ENCODE measurements around the gene GRIK4.

GRIK4 gene

DNA sequence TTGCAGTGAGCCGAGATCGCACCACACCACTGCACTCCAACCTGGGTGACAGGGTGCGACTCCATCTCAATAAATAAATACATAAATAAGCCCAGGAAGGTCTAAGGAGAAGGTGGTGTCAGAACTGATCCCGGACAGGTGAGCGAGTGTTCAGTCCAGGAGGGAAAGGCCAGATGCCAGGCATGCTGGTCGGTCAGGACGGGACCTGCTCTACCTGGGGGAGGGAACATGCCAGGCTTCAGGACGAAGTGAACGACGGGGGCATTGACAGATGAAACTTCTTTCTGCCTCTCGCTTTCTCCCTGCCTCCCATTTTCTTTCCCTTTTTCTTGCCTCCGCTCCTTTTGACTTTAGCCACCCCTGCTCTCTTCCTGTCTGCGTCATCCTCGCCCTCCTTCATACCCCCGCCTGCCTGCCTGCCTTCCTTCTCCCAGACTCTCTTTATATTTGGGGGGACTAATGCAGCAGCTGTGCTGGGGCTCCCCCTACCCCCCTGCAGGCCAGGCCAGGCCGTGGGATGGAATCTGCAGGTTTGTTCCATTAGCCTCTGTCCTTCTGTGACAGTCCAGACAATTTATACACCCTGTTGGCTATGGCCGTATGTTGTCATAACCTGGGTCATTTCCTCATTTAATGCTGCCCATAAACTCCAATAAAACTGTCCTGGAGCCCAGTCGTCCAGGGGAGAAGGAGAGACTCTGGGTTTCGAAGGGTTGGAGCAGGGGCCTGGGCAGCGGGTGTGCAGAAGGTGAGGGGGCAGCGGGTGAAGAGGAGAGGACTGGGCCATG lies 303.2 kb downstream of the GRIK4 start:
- DNase-seq (ENCODE audit: low read depth), result no peak

DNA sequence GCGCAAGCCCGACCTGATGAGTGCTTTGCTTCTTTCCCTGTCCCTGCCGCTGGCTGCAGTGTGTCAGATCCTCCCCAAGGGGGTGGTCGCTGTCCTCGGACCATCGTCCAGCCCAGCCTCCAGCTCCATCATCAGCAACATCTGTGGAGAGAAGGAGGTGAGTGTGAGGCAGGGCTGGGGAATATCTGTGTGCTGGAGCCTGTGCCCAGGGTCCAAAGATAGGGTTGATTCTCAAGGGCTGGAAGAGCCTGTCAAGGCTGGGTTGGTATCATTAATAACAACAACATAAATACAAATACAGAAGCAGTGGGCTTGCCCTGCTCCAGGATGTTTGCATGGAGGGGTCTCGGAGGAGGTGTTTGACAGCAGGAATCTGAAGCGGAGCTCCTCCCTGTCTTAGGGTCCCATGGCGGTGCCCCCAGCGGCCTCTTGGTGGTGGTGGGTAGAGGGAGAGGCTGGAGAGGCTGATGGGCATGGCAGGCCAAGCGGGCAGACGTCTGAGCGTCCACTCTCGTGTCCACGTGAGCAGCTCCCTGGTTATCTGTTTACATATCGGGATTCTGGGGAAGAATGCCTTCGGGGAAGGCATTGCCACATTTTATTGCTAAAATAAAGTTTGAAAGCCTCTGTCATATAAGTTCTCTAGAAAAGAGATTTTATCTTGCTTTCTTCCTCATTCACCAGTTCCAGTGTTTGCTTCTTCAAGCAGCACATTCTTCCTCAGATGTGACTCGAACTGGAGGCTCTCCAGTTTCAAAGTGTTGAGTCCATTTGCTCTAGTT lies 304.0 kb downstream of the GRIK4 start:
- DNase-seq (ENCODE audit: low read depth), result no peak

DNA sequence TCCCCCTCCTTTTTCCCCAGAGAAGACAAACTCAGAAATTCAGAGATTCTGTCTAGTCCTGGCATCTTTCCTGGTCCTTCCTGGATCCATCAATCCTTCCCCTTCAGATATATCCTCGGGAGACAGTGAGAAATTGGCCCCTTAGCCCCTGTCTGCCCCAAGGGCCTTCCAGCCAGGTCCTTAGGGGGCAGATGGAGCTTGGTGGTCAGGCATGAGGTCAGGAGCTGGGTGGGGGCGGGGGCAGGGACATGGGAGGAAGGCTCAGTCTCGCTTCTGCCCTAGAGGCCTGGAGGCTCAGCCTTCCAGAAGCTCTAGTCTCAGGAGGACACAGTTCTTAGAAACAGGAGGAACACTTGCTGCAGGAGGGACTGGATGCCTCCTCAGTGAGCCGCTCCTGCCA lies 304.6 kb downstream of the GRIK4 start:
- no peak for DNase-seq (ENCODE audit: low read depth)

DNA sequence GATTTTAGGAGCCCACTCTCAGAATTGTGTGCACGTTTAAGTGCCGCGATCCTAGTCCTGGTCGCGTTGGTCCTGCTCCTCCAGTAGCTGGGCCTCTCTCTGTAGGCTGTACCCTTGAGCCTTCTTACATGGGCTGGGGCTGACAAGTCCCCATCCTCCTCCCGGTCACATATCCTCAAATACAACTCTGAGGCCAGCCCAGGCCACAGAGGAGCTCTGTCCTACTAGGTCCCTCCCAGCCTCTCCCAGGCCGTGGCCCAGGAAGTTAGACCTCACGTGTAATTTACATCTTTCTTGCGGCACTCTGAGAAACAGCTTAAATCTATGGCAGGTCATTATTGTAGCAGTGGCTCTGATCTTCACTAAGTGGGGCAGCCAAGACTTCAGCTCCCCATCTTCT lies 305.2 kb downstream of the GRIK4 start:
- no peak for DNase-seq (ENCODE audit: low read depth)

DNA sequence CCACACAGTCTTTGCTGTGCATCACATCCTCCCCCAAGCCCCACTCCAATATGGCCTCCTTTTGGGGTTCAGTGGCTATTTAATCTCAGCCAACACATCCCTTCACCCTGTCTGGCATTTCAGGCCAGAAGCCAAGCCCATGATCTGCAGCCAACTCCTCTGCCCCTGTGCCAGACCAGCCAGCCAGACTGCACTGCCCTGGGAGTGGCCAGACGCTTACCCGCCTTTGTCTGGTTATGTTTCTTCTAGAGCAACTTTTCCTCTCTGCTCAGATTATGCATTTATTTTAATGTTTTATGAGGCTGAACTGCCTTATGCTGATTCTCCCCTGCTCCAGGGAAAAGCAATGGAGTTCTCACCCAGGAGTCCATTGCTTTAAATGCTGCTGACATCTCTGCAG lies 305.6 kb downstream of the GRIK4 start:
- no peak for DNase-seq (ENCODE audit: low read depth)

DNA sequence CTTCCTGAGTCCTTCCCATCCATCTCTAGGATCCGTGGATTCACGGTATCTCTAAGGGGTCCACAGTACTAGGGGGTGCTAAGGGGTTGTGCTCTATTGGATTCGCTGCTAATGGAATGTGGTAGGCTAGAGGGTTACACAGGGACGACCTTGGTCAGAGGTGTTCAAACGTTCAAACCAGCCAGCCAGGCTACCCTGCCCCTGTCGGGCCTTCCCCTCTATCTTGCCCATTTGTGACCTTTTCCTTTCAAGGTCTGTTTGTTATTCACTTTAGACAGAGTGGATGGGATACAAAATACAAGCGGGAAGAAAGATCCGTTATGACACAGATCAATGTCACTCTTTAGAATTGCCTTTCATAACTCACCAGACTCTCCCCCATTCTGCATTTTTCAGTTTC lies 306.5 kb downstream of the GRIK4 start:
- DNase-seq (ENCODE audit: low read depth), result no peak

DNA sequence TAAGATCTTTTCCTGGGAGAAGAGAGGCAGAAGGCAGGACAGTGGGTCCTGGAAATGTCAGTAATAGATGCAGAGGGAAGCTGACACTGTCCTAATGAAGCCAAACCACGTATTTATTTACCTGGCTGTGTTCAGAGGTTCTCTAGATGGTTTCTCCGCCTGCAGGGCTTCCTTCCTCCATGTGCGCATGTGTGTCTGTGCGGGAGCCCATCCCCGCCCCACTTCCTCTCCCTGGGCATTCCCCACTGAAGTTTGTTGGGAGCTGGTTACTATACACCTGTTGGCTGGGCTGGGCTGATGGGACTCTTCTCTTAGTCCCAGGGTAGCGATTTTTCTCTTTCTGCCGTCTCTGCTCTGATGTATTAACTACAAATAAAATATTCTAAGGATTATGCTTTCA lies 307.5 kb downstream of the GRIK4 start:
- no peak for DNase-seq (ENCODE audit: low read depth)

DNA sequence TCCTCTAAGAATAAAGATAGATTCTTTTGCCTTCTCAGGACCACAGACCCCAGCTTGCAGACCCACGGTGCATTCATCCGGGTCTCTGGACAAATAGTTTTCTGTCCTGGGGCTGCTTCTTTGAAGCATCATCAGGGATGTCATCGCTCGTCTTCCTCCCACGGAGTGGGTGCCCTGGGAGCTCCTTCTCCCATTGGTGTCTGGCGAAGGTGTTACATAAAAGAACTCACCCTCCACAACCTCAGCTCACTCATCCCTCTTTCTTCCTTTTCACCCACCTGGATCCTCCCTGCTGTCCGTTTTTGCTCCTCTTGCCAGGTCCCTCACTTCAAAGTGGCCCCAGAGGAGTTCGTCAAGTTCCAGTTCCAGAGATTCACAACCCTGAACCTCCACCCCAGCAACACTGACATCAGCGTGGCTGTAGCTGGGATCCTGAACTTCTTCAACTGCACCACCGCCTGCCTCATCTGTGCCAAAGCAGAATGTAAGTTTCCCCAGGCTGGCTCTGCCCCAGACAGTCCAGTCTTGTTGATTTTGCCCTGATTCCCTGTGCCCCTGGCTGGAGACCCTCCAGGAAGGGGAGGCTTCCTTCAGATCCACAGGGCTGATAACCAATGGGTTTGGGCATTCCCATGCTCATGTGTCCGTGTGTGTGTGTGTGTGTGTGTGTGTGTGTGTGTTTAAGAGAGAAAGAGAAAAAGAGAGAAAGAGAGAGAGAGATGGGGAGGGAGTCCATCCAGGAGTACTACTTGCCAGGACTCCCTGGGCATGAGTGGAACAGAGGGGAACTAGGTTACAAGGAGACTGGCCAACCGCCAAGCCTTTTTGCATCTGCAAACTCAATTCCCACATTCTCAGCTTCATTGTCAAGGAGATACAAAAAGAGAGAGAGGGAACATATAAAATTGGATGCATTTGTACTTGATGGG lies 308.2 kb downstream of the GRIK4 start:
- DNase-seq (ENCODE audit: low read depth), result no peak

DNA sequence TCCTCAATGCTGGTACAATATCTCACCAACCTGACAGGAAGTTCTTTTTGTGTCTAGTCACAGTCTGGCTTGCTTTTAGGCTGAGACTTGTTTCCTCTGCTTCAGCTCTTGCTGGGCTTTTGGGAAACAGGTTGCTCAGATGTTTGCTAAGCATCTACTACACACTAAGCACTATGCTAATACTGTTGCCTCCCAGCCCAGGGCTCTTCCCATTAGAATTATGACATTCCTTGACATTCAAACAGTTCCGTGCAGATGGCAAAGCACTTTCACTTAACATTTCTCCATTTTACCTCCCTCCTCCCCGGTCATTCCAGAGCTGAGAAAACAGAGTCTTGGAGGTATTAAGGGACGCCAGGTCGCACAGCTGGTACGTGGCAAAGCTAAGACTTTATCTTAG lies 311.6 kb downstream of the GRIK4 start:
- DNase-seq (ENCODE audit: low read depth), result no peak

DNA sequence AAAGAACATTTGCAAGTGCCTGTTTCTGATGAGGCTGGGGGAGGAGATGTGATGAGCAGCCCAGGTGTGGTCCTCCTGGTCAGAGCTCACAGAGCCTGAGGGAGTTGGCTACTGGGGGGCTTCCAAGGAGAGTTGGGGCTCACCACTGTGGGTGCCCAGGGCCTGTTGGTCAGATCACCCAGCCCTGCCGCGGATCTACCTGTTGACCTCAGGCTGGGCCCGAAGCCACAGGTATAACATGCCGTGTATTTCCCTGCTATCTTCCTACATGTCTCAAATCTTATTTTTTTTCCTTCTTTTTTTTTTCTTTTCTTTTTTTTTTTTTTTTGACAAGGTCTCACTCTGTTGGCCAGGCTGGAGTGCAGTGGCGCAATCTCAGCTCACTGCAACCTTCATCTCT lies 312.7 kb downstream of the GRIK4 start:
- no peak for DNase-seq (ENCODE audit: low read depth)

DNA sequence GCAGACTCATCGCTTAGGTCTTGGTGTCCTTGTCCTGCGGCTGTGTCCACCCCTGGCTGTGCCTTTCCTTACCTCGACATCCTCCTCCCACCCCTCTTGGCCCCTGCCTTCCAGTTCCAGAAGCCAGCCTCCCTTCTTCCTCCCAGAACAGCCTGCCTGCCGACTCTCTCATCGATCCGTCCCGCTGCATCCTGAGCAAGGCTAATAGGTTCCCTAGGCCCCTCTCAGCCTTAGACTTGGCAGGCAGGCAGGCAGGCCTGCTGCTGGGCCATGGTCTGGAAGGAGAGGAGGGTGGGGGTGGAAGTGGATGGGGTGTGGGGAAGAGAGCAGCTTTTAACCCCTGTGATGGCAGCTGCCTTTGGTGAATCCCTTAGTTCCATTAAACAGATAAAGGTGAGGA lies 315.6 kb downstream of the GRIK4 start:
- no peak for DNase-seq (ENCODE audit: low read depth)

DNA sequence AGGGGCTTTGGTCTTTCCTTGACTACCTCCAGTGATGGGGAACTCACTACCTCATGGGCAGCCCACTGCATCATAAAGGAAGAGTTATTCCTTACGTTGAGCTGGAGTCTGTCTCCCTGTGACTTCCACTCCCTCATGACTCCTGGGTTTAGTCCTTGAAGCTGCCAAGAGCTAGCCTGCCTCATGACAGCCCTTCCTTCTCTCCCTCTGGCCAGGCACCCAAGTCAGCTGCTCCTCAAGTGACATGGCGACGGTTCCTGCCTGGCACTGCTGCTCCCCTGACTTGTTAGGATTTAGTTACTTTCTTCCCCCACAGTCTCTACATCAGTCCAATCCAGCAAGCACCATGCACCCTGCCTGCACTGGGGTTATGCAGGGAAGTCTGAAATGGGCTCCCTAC lies 316.3 kb downstream of the GRIK4 start:
- DNase-seq (ENCODE audit: low read depth), result no peak

DNA sequence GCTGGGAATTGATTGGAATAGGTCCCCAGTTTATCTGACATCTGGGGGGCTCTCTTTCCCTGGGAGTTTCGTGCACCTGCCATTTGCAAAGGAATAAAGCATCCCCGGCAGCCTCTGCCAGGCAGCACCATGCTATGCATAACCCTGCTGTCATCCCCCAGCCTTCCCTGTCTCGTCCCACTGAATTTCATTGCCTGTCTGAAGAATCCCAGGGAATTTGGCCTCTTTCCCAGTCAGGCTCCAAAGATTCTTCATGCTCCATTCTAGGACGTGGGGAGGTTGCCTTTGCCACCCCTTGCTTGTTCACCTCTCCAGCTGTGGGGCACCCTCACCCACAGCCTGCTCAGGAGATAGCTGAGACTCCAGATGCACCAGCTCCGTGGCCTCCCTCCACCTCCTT lies 317.3 kb downstream of the GRIK4 start:
- no peak for DNase-seq (ENCODE audit: low read depth)

DNA sequence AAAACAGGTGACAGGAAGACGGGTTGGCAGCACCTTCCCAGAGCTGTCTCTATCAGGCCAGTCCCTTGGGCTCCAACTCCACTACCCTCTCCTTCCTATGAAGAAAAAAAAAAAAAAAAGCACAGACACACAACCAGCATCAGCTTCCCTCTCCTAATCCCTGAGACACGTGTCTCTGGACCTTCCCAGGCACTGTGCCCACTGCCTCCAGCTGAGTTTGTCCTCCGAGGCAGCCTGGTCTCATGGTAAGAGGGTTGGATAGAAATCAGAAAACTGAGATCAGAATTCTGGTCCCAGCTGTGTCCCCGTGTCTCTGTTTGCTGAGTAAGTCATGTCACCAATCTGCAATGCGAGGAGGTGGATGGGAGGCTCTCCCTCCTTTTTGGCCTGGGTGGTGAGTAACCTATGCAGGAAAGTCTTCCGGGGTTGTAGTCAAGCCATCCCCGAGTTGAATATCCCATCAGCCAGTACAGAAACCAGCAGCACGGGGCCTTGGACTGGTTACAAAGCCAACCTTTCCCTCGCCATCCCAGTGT lies 318.6 kb downstream of the GRIK4 start:
- DNase-seq (ENCODE audit: low read depth), result no peak

DNA sequence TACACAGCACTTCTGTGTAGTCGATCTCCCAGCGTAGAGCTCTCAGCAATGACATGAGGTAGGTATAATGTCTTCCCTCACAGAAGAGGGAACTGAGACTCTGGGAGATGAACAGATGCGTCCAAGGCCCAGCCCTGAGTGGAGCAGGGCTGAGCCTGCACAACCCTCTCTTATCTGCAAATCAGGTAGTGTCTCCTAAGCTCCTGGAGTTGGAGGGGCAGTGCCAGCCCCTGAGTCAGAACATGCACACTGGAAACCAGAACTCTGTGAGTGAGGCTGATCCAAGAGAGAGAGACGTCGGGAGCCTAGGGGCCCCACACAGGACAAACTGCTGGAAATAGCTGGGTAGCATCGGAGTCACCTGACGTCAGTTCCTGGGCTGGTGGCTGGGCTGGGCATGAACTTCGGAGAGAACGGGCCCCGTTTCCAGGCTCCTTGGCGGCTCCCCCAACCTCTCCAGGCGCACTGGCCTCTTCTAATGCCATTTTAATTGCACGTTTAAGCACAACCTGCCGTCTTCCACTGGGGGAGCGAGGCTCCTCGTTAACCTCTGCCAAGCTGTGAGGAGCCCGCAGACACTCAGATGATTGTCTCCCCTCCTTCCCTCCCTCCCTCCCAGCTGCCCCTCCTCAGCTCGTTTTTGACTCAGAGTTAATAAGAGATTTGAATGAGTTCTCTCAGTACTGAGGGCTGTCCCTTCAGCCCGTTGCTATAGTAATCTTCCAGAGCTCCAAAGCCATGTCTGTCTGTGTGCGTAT lies 321.1 kb downstream of the GRIK4 start:
- DNase-seq (ENCODE audit: low read depth), result no peak

DNA sequence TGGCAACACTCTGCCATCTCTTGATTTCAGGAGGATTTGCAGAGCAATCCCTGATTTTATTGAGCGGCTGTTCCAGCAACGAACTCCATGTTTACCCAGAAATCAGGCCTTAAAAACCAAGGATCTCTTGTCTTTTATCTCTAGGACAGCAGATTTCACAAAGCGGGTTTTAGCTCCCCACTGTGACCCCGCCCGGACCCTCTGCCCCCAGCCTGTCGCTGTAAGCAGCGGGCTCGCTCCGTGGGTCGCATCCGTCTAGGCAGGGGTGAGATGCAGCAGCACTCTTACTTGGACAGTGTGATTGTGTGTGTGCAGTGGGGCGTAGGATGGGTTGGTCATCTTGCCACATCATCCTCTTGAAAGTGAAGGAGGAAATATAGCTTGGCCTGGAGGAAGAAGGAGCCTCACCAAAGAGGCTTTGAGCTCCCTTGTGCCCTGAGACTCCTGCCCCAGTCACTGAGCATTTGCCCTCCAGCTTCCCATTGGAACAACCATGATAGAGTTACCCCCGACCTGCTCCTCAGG lies 323.2 kb downstream of the GRIK4 start:
- DNase-seq (ENCODE audit: low read depth), result no peak

DNA sequence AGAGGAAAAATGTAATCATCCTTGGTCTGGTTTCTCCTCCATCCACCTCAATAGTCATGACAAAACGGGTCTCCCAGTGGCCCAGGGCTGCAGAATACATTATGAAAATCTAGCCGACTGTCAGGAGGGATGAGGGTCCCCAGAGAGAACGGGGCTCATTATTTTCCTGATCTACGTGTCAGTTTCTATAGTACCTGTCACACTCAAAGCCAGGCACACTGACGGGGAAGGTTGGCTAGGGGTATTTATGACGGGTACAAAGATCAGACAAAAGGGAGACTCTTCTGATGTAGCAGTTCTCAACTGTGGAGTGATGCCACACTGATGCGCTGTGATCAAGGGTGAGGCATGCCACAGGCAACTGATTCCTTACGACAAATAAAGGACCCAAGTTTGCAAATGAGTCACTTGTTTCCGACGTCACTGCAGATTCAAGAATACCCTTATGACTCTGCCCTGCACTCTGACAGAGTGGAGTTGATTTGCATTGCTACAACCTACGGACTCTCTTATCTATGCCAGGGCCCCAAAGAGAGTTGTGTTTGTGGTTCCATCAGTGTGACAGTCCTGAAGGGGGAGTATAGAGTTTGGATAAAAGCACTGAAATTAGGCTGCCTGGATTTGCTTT lies 324.2 kb downstream of the GRIK4 start:
- no peak for DNase-seq (ENCODE audit: low read depth)

DNA sequence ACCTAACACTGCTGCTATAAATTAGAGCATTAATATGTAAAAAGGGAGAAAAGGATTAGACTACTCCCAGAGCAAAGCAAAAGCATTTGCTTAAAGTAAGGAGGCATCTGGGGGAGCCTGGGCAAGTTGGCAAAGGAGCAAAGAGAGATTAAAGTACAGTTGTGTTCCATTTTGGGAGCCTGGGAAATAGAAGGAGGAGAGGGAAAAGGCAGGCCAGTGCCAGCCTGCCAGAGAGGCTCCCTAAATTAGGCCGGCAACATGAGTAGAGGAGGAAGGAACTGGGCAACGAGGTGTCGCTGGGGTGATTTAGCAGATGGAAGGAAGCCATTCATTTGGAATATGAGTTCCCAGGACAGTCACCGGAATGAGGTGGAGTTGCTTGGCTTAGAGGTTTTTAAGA lies 326.1 kb downstream of the GRIK4 start:
- no peak for DNase-seq (ENCODE audit: low read depth)

DNA sequence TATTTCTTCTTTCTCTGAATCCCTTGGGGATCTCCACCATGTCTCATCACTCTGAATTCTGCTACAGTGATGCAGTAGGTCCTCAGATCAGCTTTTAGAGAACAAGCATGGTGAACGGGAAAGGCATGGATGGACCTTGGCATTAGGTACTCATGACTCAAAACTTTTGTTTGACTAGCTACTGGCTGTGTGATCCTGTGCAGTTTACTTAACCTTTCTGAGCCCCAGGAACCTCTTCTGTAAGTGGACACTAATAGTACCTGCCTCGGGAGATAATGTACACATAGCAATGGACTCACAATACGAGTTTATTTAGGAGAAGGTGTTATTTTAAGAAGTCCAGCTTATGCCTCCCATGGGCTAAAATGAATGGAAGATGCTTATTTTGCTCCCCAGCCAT lies 327.7 kb downstream of the GRIK4 start:
- no peak for DNase-seq (ENCODE audit: low read depth)

DNA sequence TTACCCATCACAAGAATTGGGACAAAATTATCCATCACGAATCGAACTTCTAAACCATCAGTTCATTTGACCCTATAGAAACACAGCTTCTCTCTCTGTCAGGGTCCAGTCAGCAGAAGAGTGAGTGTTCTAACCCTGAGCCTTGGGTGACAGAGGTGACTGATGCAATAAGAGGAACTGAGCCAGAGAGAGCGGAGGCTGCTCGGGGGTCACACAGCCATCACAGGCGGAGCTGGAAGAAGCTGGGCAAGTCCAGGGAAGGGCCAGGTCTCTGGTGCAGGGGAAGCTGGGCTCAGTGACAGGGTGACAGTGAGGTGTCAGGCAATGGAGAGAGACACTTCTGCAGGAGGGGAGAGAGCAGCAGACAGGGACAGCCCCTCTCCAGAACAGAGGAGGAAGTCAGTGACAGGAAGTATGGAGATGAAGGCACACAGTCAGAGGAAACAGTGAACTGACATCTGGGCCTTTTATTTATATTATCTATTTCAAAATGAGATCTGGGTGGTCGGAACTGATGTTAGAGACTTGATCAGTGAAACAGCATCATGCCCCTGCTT lies 328.4 kb downstream of the GRIK4 start:
- DNase-seq (ENCODE audit: low read depth), result no peak

DNA sequence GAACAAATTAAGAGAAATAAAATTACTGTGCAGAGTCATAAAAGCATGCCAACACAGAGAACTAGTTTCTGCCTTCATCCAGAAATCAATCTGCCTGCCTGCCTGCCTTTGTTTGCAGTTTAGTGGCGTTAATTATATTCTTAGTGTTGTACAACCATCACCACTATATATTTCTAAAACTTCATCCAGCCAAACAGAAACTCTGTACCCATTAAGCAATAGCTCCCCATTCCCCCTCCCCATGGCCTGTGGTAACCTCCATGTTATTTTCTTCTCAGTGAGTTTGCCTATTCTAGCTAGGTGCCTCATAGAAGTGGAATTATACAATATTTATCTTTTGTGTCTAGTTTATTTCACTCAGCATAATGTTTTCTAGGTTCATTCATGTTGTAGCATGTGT lies 329.1 kb downstream of the GRIK4 start:
- no peak for DNase-seq (ENCODE audit: low read depth)

Data from stimulated activated CD4-positive, alpha-beta T cell treated with anti-CD3 and anti-CD28 coated beads, Interleukin-2, amount 100 ng/mL, for 4 hours (primary cell).